ENCODE results near the gene GALNT10. TPM values are rescaled to one million over a fixed set of nuclear protein-coding genes. Genes with fewer than 3 reads are reported as not detected.

The GALNT10 gene
- total and polyA plus RNA-seq, 10 of the 15 experiments (the other 5 are each of a cell fraction or from before 2014, with no cell fraction given), result 3.9 to 35.4 (median 15.5) TPM

DNA sequence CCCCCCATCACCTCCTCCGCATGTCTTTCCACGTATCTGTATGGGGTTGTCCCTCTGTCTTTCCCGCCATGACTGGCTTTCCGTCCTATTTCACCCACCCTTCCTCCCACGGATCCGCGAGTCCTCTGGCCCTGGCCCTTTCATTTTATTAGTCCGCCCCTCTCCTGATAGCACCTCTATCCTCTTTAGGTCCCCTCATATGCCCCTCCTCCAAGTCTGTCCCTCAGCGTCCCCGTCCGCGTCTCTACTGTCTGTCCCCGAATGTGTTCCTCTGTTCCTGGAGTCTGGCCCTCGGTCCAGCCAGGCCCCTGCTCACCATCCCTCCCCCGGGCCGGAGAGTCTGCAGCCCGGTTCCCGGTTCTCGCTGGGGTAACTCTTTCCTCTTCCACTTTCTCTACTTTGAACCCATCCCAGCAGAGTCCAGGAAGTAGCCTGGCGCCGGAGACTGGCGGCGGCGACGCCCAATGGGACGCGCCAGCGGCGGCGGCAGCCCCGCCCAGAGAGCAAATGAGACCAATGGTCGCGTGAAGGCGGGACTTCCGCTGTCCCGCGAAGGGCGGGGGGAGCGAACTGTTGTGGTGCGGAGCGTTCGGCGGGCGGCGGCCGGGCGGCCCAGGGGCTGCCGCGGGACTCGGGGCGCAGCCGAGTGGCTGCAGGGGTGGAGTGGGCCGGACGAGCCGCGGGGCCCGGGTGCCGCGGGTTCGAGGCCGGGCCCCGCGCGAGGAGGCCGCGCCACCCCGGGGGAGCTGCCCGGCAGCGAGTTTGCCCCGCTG is 255.1 kb downstream of the GALNT10 start, which contains the start of gene SAP30L (continued):
- TF ChIP-seq POLR2AphosphoS2 (IDR thresholded peaks at IDR 0.05; ENCODE audit: low read depth, low read length), result peak; percentile 27; the same call in 1 of the 2 replicates
- TF ChIP-seq RB1 (IDR thresholded peaks at IDR 0.05; ENCODE audit: borderline replicate concordance), result peak; percentile 45; the same call in 1 of the 2 replicates
- peak; percentile 85 for TF ChIP-seq POLR2A (IDR thresholded peaks at IDR 0.05; ENCODE audit: low read depth, low read length)
- TF ChIP-seq, protein P1, sequence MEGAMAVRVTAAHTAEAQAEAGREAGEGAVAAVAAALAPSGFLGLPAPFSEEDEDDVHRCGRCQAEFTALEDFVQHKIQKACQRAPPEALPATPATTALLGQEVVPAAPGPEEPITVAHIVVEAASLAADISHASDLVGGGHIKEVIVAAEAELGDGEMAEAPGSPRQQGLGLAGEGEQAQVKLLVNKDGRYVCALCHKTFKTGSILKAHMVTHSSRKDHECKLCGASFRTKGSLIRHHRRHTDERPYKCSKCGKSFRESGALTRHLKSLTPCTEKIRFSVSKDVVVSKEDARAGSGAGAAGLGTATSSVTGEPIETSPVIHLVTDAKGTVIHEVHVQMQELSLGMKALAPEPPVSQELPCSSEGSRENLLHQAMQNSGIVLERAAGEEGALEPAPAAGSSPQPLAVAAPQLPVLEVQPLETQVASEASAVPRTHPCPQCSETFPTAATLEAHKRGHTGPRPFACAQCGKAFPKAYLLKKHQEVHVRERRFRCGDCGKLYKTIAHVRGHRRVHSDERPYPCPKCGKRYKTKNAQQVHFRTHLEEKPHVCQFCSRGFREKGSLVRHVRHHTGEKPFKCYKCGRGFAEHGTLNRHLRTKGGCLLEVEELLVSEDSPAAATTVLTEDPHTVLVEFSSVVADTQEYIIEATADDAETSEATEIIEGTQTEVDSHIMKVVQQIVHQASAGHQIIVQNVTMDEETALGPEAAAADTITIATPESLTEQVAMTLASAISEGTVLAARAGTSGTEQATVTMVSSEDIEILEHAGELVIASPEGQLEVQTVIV (IDR thresholded peaks at IDR 0.05; ENCODE audit: borderline replicate concordance, partially characterized antibody), result peak; percentile 95
- TF ChIP-seq, protein P2, sequence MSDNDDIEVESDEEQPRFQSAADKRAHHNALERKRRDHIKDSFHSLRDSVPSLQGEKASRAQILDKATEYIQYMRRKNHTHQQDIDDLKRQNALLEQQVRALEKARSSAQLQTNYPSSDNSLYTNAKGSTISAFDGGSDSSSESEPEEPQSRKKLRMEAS (IDR thresholded peaks at IDR 0.05; ENCODE audit: low read depth, low read length), result peak; percentile 26; the same call in 1 of the 2 replicates
- no peak for TF ChIP-seq MTA3 (IDR thresholded peaks at IDR 0.05; ENCODE audit: borderline replicate concordance, low read length)
- TF ChIP-seq, protein P3, sequence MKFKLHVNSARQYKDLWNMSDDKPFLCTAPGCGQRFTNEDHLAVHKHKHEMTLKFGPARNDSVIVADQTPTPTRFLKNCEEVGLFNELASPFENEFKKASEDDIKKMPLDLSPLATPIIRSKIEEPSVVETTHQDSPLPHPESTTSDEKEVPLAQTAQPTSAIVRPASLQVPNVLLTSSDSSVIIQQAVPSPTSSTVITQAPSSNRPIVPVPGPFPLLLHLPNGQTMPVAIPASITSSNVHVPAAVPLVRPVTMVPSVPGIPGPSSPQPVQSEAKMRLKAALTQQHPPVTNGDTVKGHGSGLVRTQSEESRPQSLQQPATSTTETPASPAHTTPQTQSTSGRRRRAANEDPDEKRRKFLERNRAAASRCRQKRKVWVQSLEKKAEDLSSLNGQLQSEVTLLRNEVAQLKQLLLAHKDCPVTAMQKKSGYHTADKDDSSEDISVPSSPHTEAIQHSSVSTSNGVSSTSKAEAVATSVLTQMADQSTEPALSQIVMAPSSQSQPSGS (IDR thresholded peaks at IDR 0.05; ENCODE audit: low read length), result no peak
- TF ChIP-seq PAX8 (IDR thresholded peaks at IDR 0.05), result no peak
- peak; percentile 80; the same call in 1 of the 2 replicates for TF ChIP-seq HDGF (IDR thresholded peaks at IDR 0.05)
- TF ChIP-seq KDM1A (IDR thresholded peaks at IDR 0.05; ENCODE audit: borderline replicate concordance), result no peak
- no peak for TF ChIP-seq MYB (IDR thresholded peaks at IDR 0.05; ENCODE audit: borderline replicate concordance, low read depth, low read length)
- TF ChIP-seq ETV6 (conservative IDR thresholded peaks at IDR 0.05 in 1 of 2, IDR thresholded peaks at IDR 0.05 in 1 of 2; ENCODE audit: borderline replicate concordance in 1 of 2, low read depth in 1 of 2), result peak in 1 of 2 experiments; percentile 45; a peak in 1 of 4 replicates
- TF ChIP-seq, protein P4, sequence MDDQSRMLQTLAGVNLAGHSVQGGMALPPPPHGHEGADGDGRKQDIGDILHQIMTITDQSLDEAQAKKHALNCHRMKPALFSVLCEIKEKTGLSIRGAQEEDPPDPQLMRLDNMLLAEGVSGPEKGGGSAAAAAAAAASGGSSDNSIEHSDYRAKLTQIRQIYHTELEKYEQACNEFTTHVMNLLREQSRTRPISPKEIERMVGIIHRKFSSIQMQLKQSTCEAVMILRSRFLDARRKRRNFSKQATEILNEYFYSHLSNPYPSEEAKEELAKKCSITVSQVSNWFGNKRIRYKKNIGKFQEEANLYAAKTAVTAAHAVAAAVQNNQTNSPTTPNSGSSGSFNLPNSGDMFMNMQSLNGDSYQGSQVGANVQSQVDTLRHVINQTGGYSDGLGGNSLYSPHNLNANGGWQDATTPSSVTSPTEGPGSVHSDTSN (IDR thresholded peaks at IDR 0.05; ENCODE audit: insufficient replicate concordance, low read depth, low read length), result peak; percentile 99
- 0 out of 2 replicates have a peak, but pooled peaks have one; percentile 24 for TF ChIP-seq ATF7 (IDR thresholded peaks at IDR 0.05; ENCODE audit: low read depth)
- TF ChIP-seq, protein P5, sequence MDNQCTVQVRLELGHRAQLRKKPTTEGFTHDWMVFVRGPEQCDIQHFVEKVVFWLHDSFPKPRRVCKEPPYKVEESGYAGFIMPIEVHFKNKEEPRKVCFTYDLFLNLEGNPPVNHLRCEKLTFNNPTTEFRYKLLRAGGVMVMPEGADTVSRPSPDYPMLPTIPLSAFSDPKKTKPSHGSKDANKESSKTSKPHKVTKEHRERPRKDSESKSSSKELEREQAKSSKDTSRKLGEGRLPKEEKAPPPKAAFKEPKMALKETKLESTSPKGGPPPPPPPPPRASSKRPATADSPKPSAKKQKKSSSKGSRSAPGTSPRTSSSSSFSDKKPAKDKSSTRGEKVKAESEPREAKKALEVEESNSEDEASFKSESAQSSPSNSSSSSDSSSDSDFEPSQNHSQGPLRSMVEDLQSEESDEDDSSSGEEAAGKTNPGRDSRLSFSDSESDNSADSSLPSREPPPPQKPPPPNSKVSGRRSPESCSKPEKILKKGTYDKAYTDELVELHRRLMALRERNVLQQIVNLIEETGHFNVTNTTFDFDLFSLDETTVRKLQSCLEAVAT (IDR thresholded peaks at IDR 0.05), result peak; percentile 61; the same call in 1 of the 2 replicates
- TF ChIP-seq SIX5 (IDR thresholded peaks at IDR 0.05; ENCODE audit: low read depth, low read length, severe bottlenecking), result no peak
- TF ChIP-seq NR2C1 (IDR thresholded peaks at IDR 0.05), result peak; percentile 52; the same call in 1 of the 2 replicates
- TF ChIP-seq NFYB (IDR thresholded peaks at IDR 0.05; ENCODE audit: insufficient read depth, low read depth, low read length), result peak; percentile 96
- TF ChIP-seq CREM (IDR thresholded peaks at IDR 0.05; ENCODE audit: low read depth), result peak; percentile 52
- TF ChIP-seq TAF1 (IDR thresholded peaks at IDR 0.05; ENCODE audit: borderline replicate concordance, low read depth, low read length), result peak; percentile 64; the same call in 1 of the 2 replicates
- no peak for TF ChIP-seq NFIC (IDR thresholded peaks at IDR 0.05; ENCODE audit: low read depth, low read length)
- TF ChIP-seq, protein P6, sequence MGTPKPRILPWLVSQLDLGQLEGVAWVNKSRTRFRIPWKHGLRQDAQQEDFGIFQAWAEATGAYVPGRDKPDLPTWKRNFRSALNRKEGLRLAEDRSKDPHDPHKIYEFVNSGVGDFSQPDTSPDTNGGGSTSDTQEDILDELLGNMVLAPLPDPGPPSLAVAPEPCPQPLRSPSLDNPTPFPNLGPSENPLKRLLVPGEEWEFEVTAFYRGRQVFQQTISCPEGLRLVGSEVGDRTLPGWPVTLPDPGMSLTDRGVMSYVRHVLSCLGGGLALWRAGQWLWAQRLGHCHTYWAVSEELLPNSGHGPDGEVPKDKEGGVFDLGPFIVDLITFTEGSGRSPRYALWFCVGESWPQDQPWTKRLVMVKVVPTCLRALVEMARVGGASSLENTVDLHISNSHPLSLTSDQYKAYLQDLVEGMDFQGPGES (IDR thresholded peaks at IDR 0.05), result peak; percentile 90
